Activated CD4-positive, CD25-positive, alpha-beta regulatory T cell treated with anti-CD3 and anti-CD28 coated beads, Interleukin-2, amount 50 U/mL, for 16 hours (primary cell): Measurements from ENCODE around the gene IFTAP.

Experiments used
- DNase-seq: peaks from one replicate; pipeline ENCODE4 v3.0.0-alpha.2; 2020; ENCODE audit warnings: low read depth, low spot score

IFTAP gene

DNA sequence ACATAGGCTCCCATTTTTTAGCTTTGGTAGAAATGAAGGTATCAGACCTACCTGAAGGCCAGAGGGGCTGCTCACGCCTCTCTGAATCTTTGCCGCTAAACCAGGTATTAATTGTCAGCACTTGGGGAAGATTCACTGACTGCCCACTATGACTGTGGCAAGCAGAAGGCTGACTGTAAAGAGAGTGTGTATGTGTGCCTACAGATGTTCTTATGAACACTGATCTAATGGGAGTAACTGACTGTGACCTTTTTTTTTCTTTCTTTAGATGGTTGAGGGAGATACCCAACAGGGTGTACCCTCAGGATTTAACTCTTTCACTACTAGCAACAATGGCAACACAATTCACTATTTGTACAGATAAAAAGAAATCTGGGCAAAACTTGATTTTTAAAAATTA, 3.7 kb downstream of the IFTAP start, which contains the start of gene RAG2:
RAG2 (minus strand) TSS at position 186 of the 400 bp plus-strand sequence. CDS start 4,068 bp downstream, outside the sequence.
- DNase-seq = no peak

DNA sequence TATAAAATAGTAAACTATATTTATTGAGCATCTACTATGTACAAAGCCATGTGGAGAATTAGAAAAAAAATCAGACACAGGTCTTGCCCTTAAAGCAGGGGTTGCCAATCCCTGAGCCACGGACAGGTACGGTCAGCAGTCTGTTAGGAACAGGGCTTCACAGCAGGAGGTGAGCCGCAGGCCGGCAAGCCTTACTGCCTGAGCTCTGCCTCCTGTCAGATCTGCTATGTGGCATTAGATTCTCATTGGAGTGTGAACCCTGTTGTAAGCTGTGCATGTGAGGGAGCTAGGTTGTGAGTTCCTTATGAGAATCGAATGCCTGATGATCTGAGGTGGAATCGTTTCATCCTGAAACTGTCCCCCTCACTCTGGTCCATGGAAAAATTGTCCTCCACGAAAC, 5.9 kb downstream of the IFTAP start:
- DNase-seq = no peak

- DNase-seq = no peak
Observed at GRCh38 chr11:36601155-36601554, 6.9 kb downstream of the IFTAP start.

- no peak for DNase-seq
Observed at GRCh38 chr11:36602135-36602534, 7.8 kb downstream of the IFTAP start.

GRCh38 chr11:36605221-36606216, 11.2 kb downstream of the IFTAP start:
- no peak for DNase-seq

DNA sequence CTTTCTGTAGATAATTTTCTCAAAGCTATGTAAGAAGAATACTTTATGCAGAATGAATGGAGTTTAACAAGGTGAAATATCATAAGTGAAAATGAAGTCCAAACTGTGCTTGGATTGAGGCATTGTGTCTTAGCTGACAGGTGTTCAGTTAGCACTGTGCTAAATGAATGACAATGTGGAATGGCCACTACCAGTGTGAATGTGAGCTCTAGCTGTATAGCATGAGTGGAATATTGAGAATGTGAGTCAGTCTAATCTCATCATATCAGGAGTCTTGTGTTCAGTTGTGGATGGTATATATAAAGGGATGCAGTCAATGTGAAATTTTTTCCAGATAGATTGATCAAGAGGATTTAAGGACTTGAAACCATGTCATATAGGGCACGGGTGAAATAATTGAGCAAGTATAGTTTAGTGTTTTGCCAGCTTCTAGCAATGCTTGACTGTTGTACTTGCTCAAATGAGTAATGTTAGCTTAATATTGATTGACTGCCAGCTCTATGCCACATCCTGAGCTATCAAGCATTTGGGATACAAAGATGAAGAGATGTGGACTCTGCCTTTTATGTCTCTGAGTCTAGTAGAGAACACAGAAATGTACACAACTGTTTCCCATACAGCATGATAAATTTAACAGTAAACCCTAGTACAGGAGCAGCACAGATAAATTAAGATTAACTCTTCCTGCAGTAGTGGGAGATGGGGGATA, 14.3 kb downstream of the IFTAP start:
- DNase-seq = no peak

DNA sequence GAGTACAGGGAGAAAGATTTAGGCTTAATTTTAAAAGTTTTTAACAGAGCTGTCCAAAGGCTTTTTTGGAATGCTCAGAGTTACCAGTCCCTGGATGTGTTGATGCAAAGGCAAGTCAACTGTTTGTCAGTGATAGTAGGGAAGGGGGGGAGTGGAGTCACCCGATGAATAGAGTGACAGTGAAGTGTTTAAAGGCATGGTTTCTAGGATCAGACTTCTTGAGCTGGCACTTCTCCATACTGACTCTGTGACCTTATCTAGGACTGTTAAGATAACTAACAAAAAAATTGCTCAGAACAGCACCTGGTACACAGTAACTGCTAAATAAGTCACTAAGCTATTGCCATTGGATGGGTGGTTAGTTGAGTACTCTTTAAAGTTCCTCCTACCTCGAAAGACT, 15.1 kb downstream of the IFTAP start:
- DNase-seq = no peak

DNA sequence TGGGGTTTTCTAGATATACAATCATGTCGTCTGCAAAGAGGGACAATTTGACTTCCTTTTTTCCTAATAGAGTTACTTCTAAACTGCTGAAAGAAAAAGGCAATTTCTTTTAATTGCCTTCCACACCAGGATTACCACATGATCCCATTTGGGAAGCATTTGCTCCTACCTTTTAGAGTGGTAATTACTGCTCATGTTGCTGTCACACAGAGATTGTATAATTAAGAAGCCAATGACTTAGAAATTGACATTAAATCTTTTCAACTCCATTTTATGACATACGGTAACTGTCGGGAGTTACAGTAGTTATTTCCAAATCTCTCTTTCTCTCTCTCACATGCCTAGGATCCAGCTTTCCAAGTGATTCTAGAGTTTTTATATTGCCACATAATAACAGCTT, 21.5 kb downstream of the IFTAP start:
- no peak for DNase-seq

GRCh38 chr11:36617543-36618362, 23.5 kb downstream of the IFTAP start:
- no peak for DNase-seq

- no peak for DNase-seq
Observed at GRCh38 chr11:36618363-36619047, 24.2 kb downstream of the IFTAP start.

GRCh38 chr11:36619502-36619901, 25.2 kb downstream of the IFTAP start:
- no peak for DNase-seq

DNA sequence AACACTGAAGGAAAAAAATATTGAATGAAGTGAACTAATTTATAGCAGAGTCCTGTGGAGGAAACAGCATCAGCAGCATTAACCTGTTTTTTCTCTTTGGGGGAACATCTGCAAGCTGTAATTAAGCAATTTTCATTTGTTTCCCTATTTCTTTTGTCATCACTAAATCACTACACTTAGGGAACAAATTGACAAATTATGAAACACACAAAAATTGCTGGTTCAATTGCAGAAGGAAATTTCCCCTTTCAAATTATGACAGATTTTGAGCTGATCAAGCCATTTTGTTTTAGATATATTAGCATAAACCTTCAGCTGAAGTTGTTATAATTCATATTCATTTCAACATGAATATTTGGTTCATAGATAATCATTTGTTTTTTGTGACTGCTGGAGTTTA, 25.9 kb downstream of the IFTAP start:
- DNase-seq = no peak

- no peak for DNase-seq
Observed at GRCh38 chr11:36622431-36623136, 28.3 kb downstream of the IFTAP start.

- no peak for DNase-seq
Observed at GRCh38 chr11:36623494-36623893, 29.2 kb downstream of the IFTAP start.

DNA sequence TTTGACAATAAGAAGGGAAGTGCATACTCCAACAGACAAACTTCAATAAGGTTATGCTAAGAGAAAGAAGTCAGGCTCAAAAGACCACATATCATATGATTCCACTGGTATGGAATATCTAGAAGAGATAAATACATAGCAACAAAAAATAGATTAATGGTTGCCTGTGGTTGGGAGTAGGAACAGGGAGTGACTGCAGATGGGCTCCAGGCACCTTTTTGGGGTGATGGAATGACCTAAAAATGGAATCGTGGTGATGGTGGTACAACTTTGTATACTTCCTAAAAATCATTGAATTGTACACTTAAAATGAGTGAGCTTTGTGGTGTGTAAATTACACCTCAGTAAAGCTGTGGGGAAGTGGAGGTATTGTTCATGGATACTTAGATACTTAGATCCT, 32.7 kb downstream of the IFTAP start:
- no peak for DNase-seq

GRCh38 chr11:36627471-36627870, 33.2 kb downstream of the IFTAP start:
- no peak for DNase-seq

DNA sequence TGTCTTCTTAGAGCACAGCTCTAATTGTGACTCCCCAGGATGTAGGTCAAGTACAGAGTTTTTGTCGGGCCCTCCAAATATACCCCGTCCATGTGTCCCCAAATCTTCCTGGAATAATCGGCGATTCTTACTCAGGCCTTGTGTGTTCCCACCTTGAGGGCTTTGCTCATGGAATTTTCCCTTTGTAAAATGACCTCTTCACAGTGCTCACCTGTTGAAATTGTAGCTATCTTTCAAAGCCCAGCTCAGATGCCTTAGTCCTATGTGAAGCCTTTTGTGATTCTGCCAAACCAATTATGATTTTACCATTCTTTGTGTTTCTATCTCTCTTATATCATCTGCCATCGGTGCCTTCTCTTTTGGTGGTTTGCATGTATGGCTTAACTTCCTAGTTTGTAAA, 33.8 kb downstream of the IFTAP start:
- no peak for DNase-seq

DNA sequence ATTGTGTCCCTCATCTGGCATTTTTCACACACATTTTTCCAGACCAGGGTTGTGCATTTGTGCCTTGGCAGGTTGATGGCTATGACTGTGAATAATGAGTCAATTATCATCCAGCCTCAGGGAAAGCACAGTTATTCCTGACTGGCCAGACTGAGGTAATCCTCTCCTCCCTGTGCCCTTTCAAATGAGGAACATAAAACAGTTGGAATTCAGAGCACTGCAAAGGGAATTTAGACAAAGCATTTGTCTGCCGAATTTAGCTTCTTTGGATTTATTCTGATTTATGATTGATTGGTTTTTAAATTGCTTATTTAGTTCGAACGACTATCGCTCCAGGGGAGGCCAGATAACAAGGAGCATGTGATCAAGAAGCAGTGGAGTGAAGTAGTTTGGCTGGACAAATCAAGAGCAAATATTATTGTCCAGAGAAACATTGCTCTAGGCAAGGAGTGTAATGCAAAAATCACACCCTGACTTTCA, 34.5 kb downstream of the IFTAP start:
- no peak for DNase-seq

- no peak for DNase-seq
Observed at GRCh38 chr11:36631774-36632173, 37.5 kb downstream of the IFTAP start.

- no peak for DNase-seq
Observed at GRCh38 chr11:36635066-36635862, 41.0 kb downstream of the IFTAP start.
